Measurements from ENCODE around the gene A2ML1.
A peak's percentile ranks its signal among the peaks of the same experiment; 100 is the strongest.
"Not testable (repeated sequence)": the region's sequence is repeated elsewhere in the genome, so short reads cannot be mapped to it uniquely, and the experiment has no call there.

A2ML1 gene

DNA sequence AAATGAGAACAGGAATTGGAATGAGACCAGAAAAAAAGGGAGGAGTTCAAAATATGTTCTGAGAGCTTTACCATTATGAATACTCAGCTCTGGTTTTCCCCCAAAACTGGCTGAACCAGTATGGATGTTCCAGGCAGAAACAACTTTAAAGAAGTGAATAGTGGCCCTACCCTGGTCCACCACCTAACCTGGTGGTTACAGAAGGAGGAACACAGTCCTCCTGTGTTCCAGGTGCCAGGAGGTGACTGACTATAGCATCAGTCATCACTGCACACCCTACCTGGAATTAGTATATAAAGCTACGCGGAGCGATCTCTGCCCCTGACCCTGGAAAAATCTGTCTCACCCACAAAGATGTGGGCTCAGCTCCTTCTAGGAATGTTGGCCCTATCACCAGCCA, at the start of gene A2ML1:
Gene A2ML1 (plus strand): TSS at position 324 of the 400 bp plus-strand sequence. CDS start 31 bp downstream, at position 355.
- DNase-seq: no peak

DNA sequence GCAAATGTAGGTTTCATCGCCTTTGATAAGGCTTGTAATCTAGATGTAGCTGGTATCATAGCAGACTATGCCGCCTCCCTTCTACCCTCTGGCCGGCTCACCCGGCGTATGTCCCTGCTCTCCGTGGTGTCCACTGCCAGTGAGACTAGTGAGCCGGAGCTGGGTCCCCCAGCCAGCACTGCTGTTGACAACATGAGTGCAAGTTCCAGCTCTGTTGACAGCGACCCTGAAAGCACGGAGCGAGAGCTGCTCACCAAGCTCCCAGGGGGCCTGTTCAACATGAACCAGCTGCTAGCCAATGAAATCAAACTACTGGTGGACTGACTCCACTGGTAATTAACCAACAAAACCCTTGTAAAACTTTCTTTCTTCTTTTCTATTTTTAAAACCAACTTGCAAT, 49.0 kb upstream of the A2ML1 start:
- no peak for DNase-seq

- DNase-seq: no peak
Observed at GRCh38 chr12:8779281-8779680, 43.1 kb upstream of the A2ML1 start.

DNA sequence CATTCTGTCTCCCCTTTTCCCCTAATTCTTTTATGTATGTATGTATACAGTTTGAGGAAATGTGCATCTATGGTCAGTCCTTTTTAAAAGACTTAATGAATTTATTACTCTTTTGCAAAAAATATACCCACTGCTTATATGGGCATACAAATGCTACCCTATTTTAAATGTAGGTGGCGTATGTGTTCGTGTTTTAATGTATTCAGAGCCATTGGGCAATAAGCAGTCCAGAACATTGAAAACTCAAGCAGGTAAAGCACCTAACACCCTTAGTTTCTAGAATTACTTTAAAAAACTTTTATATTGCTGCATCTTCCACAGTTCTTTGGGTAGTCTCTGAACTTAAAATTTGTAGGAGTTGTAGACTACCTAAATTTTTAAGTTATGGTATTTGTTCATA, 42.6 kb upstream of the A2ML1 start:
- no peak for DNase-seq

DNA sequence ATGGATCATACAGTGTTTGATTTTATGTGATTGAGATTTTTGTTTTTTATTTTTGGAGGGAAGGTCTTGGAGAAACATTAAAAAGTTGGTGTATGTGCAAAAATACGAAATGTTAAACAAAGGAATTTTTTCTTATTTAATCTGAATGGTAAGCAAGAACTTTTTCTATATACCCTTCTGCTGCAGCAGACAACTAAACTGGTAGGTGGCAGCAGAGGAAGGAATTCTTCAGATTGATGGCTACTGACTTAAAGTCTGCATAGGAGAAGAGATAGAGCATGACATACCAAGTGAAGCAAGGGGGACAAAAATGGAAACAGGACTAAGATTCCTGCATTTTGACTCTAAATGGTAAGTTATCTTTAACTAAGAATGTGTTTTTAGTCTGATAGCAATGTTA, 42.0 kb upstream of the A2ML1 start:
- DNase-seq: peak; percentile 14

DNA sequence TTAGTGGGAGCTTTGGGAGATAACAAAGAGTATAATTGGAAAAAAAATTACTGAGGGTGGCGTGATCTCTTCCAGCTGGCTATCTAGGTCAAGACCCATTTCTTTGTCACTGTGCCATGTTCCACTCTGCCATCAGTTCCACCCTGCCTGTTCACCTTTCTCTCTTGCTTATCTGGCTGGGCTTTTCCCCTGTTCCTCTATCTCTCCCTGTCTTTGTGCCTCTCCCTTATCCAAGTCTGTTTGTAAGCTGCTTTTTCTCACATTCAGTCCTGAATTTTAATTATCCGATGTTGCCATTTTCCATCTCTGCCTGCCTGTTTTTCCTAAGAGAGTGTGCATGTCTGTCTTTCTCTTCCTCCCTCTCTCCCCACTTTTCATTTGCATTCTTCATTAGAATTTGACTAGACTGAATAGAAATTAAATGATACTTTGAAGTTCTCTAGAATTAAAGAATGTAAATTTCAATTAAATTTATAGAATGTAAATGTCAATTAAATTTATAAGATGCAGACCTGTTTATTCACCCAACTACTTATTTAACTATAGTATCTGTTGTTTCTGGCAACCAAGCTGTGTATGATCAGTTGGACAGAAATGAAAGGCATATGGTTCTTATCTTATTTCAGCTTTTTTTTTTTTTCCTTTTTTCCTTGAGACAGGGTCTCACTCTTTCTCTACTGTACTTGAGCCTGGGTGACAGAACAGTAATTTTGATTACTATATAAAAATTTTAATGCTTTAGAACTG, 40.9 kb upstream of the A2ML1 start:
- no peak for DNase-seq

- no peak for DNase-seq
Observed at GRCh38 chr12:8784290-8784888, 38.0 kb upstream of the A2ML1 start.

- no peak for DNase-seq
Observed at GRCh38 chr12:8785499-8785898, 36.9 kb upstream of the A2ML1 start.

GRCh38 chr12:8787206-8787605, 35.2 kb upstream of the A2ML1 start:
- DNase-seq: not testable (repeated sequence)

DNA sequence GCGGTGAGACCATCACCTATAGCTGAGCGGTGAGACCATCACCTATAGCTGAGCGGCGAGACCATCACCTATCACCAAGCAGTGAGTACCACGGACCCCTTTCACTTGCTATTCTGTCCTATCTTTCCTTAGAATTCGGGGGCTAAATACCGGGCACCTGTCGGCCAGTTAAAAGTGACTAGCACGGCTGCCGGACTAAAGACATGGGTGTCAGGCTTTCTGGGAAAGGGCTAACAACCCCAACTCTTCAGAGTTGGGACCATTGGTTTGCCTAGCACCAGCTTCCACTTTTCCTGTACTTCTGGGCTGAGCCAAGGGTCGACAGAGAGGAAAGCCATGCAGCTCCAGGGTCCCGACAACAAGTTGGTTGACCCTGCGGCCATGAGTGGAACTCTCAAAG, 33.7 kb upstream of the A2ML1 start:
- not testable (repeated sequence) for DNase-seq

DNA sequence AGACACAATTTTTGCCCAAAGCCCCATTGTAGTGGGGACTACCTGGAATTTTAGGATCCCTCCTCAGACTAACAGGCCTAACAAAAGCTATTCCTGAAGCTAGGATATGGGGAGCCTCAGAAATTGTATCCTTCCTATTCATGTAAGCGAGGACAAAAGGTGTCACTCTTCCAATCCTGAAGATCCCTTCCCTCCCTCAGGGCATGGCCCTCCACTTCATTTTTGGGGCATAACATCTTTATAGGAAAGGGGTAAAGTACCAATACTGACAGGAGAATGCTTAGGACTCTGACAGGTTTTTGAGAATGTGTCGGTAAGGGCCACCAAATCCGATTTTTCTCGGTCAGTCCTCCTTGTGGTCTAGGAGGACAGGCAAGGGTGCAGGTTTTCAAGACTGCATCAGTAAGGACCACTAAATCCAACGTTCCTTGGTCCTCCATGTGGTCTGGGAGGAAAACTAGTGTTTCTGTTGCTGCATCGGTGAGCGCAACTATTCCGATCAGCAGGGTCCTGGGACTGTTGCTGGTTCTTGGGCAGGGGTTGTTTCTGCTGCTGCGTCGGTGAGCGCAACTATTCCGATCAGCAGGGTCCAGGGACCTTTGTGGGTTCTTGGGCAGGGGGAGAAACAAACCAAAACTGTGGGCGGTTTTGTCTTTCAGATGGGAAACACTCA, 32.9 kb upstream of the A2ML1 start:
- DNase-seq: not testable (repeated sequence)

- not testable (repeated sequence) for DNase-seq
Observed at GRCh38 chr12:8793226-8793625, 29.2 kb upstream of the A2ML1 start.

GRCh38 chr12:8794611-8795010, 27.8 kb upstream of the A2ML1 start:
- DNase-seq: not testable (repeated sequence)

GRCh38 chr12:8796831-8797626, 25.4 kb upstream of the A2ML1 start:
- DNase-seq: no peak

DNA sequence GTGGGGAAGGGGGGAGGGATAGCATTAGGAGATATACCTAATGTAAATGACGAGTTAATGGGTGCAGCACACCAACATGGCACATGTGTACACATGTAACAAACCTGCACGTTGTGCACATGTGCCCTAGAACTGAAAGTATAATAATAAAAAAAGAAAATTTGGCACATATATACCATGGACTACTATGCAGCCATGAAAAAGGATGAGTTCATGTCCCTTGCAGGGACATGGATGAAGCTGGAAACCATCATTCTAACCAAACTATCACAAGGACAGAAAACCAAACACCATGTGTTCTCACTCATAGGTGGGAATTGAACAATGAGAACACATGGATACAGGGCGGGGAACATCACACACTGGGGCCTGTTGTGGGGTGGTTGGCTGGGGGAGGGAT, 21.2 kb upstream of the A2ML1 start:
- not testable (repeated sequence) for DNase-seq

- DNase-seq: not testable (repeated sequence)
Observed at GRCh38 chr12:8804833-8805232, 17.6 kb upstream of the A2ML1 start.

- DNase-seq: not testable (repeated sequence)
Observed at GRCh38 chr12:8805487-8805886, 16.9 kb upstream of the A2ML1 start.

DNA sequence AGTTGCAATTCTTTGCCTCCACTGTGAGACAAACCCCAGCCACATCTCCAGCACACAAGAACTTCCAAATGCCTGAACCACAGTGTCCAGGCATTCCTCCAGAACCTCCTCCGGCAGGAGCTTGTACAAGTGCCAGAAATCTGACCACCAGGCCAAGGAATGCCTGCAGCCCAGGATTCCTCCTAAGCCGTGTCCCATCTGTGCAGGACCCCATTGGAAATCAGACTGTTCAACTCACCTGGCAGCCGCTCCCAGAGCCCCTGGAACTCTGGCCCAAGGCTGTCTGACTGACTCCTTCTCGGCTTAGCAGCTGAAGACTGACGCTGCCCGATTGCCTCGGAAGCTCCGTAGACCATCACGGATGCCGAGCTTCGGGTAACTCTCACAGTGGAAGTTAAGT, 15.3 kb upstream of the A2ML1 start:
- DNase-seq: not testable (repeated sequence)

GRCh38 chr12:8810112-8810511, 12.3 kb upstream of the A2ML1 start:
- DNase-seq: not testable (repeated sequence)

DNA sequence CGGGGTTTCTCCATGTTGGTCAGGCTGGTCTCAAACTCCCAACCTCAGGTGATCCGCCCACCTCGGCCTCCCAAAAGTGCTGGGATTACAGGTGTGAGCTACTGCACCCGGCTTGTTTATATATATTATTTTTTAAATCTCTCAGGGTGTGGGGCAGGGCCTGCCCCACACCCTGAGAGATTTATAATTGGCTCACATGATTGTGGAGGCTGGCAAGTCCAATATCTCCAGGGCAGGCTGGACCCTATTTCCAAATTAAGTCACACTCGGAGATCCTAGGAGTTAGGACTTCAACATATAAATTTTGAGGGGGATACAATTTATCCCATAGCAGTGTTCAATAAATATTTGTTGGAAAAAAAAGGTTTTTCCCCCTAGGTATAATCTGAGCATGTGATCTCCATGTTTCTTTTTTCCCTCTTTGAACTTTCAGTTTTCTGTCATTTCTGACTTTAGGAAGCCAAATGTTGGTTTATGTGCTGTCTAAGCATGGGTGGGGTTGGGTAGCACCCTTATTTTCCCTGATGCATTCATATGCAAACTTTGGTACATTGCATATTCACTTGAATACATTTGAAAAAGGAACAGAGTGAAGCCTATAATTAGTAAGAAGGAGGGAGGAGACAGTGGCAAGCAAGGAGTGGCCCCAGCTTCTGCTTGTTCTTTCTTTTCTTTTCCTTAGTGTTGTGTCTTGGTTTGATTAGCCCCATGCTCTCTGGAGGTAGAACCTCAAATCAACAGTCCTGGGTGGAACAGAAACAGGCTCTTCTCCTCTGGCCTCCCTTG, 8.7 kb upstream of the A2ML1 start:
- DNase-seq: no peak

- no peak for DNase-seq
Observed at GRCh38 chr12:8816448-8817050, 5.9 kb upstream of the A2ML1 start.

- no peak for DNase-seq
Observed at GRCh38 chr12:8817856-8818255, 4.6 kb upstream of the A2ML1 start.

All from RPMI8226 (cell line).